ENCODE measurements around the gene ENDOV. TPM values are rescaled to one million over a fixed set of nuclear protein-coding genes. Genes with fewer than 3 reads are reported as not detected.

Gene ENDOV
- total and polyA plus RNA-seq, 2 of the 13 experiments (the other 11 are each of a cell fraction or from before 2014, with no cell fraction given) = 15.1 to 17.1 TPM

GRCh38 chr17:80414803-80415625 is at the start of gene ENDOV (continued):
- TF ChIP-seq PRDM15 (CRISPR knock-in tag; IDR thresholded peaks at IDR 0.05) (peak; percentile 60), ZNF468 (CRISPR knock-in tag; IDR thresholded peaks at IDR 0.05) (no peak; the same call in 1 of the 2 replicates), TFDP1 (CRISPR knock-in tag; IDR thresholded peaks at IDR 0.05; ENCODE audit: borderline replicate concordance) (peak; percentile 61; the same call in 1 of the 2 replicates), ZBTB39 (CRISPR knock-in tag; IDR thresholded peaks at IDR 0.05) (peak; percentile 49; the same call in 1 of the 2 replicates), ZNF703 (CRISPR knock-in tag; IDR thresholded peaks at IDR 0.05; ENCODE audit: borderline replicate concordance) (peak; percentile 89; the same call in 1 of the 2 replicates), CBX1 (IDR thresholded peaks at IDR 0.05; ENCODE audit: low read depth) (peak; percentile 29), AHDC1 (CRISPR knock-in tag; IDR thresholded peaks at IDR 0.05; ENCODE audit: borderline replicate concordance) (no peak), ARID5B (CRISPR knock-in tag; IDR thresholded peaks at IDR 0.05) (peak; percentile 51), ZNF776 (CRISPR knock-in tag; IDR thresholded peaks at IDR 0.05) (peak; percentile 86), SALL1 (CRISPR knock-in tag; IDR thresholded peaks at IDR 0.05) (peak; percentile 91)
